GM12865 (cell line): ENCODE results near the gene HAUS7.

Source experiments
- DNase-seq: peaks from one replicate; pipeline ENCODE4 v3.0.0; 2010; ENCODE audit warnings: low read depth
- H3K4me3 ChIP-seq: 2 replicates; pipeline ENCODE4 v1.5.1; 2011; ENCODE audit warnings: mild to moderate bottlenecking, low read depth, low read length, control low read depth
- TF ChIP-seq, protein P1 (sequence below): IDR thresholded peaks from 2 replicates; pipeline ENCODE4 v1.5.1; 2011; ENCODE audit warnings: low read length, control low read depth, low read depth, inconsistent platforms; ENCODE audit not compliant: insufficient read depth; ENCODE audit errors: missing control alignments

Gene HAUS7

DNA sequence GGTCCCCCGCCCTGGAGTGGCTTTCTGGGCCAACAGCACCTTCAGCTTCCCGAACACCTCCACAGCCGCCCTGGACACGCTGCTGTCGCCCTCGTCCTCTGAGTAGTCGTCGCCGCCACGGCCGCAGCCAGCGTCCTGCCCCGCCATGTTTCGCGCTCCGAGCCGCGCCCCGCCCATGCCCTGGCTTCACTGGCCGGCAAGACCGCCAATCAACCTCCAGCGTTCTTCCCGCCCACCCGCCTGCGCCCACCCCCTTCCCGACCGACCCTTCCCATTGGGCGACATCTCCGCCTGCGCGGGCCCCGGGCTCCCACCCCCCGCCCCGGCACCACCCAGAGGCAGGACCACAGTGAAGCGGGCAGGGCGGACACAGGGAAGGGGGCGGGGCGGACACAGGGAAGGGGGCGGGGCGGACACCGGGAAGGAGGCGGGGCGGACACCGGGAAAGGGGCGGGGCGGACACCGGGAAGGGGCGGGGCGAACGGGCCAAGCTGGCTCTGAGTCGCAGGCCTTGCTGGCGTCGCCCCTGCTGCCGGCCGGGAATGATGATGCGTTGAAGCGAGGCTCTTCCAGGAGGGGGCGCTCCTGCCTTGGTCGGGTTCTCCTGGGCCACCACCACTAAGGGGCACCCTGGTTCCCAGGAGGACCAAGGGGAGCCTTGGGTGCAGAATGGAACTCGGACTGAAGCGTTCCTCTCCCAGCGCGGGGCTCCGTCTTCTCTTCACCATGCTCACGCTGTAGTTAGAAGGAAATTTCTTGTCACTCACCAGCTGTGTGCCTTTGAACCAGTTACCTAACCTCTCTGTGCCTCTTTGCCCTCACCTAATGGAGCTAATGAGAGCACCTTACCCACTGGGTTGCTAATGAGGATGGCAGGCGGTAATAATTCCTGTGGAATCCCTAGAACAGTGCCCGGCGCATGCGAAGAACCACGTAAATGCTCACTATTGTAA is at the start of gene HAUS7:
Gene HAUS7 (minus strand): TSS at position 166 of the 953 bp plus-strand sequence. CDS start 19 bp downstream, at position 147.
- peak within 1 kb of the TSS; percentile 94 for H3K4me3 ChIP-seq
- TF ChIP-seq, protein P1, sequence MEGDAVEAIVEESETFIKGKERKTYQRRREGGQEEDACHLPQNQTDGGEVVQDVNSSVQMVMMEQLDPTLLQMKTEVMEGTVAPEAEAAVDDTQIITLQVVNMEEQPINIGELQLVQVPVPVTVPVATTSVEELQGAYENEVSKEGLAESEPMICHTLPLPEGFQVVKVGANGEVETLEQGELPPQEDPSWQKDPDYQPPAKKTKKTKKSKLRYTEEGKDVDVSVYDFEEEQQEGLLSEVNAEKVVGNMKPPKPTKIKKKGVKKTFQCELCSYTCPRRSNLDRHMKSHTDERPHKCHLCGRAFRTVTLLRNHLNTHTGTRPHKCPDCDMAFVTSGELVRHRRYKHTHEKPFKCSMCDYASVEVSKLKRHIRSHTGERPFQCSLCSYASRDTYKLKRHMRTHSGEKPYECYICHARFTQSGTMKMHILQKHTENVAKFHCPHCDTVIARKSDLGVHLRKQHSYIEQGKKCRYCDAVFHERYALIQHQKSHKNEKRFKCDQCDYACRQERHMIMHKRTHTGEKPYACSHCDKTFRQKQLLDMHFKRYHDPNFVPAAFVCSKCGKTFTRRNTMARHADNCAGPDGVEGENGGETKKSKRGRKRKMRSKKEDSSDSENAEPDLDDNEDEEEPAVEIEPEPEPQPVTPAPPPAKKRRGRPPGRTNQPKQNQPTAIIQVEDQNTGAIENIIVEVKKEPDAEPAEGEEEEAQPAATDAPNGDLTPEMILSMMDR: peak; percentile 55
- DNase-seq: peak; percentile 94

DNA sequence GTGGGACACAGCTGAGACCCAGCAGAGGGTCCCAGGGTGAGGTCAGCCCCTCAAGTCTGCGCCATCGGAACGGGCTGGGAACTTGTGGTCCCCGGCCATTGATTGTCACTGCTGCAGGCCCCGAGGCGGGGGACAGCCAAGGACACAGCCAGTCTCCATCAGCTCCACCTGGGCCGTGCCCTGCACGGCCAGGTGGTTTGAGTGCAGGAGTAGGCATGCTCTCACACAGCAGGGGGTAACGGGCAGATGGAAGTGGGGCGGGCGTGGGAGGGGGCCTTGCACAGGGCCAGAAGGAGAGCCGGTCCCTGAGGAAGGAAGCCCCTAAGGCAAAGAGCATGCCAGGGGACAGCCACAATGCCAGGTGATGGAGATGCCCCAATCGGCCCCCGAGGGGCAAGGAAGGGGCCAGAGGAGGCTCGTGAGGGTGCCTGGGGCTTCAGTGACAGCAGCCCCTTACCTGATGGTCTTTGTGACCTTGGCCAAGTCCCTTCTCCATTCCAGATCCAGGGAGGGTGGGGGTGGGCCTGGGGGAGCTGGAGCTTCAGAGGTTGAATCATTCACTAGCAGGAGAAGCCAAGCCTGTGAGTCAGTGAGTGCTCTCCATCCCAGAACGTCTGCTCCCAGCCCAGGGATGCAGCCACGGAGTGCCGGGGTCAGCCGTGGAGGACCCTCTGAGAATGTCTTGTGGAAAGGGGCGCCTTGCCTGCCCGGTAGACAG is 49.4 kb upstream of the HAUS7 start:
- TF ChIP-seq, protein P1: no peak
- no peak for DNase-seq
- no peak overlapping the region for H3K4me3 ChIP-seq

DNA sequence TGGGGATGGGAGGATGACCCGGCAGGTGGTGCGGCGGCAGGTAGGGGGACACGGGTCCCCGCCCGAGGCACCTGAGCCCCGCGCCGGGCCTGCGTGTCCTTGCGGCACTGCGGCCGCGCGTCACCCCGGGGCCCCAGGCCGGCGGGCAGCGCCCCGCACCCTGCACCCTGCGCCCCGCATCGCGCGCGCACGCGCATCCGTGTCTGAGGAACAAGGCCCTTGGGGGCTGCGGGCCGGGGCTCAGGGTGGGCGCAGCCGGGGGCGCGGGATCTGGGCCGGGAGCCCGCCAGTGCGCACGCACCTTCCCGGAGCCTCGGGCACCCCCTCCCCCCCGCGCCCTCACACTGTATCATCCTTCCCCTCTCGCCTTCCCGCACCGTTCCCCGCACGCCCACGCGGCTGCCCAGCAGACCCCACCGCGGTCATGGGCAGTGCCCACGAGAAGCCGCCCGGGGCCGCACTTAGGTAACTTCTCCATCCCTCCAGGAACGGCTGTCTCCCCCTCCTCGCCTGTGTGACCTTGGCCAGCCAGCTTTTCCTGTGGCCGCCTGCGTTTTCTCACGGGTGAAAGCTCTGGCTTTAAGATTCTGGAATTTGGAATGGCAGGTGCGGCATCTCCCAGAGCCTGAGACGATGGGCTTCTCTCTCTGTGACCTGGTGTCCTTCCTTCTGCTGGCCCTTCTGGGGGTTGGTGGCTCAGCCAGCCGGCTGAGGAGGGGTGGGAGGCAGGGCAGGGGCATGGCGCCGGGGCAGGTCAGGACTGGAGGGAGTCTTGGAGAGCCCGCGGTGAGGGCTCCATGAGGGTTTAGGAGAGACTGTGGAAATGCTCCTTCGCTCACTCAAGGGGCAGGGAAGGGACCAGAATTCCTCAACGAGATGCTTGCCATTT is 47.8 kb upstream of the HAUS7 start:
- TF ChIP-seq, protein P1: no peak
- DNase-seq: no peak
- H3K4me3 ChIP-seq: no peak overlapping the region

DNA sequence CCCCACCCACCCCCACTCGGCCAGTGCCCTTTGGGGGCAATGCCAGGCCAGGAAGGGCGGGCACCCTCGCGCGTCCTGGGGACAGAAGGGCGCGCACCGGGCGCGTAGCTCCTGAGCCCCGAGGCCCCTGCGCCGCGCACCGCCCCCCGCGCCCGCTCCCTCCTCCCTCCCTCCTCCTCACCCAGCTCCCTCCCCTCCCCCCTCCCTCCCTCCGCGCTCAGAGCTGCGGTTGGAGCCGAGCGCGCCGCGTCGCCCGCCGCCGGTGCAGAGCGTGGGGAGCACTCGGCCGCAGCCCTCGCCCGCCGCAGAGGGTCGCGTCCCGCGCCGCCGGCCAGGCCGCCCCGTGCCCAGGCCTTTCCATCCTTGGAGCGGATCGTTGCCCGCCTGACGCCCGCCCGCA is 47.0 kb upstream of the HAUS7 start, which contains the start of gene ATP2B3:
Gene ATP2B3 (plus strand): TSS at position 220 of the 400 bp plus-strand sequence. CDS start 18,606 bp downstream, outside the sequence.
- TF ChIP-seq, protein P1: no peak
- no peak within 1 kb of the TSS for H3K4me3 ChIP-seq
- DNase-seq: no peak

DNA sequence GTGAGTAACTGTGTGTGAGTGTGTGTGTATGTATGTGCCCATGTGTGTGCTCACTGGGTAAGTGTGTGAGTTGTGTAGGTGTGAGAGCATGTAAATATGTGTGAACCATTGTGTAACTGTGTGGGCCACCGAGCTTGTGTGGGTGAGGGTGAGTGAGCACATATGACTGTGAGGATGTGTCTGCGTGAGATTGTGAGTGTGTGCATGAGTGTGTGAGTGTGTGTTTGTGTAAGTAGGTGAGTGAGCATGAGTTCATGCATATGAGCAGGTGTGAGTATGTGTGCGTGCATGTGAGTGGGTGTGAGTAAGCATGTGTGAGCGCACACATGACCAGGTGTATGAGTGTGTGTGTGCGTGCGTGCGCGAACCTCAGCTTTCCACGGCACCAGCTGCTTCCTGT is 45.7 kb upstream of the HAUS7 start:
- DNase-seq: no peak

More for the DNA sequence above, 45.7 kb upstream of the HAUS7 start:
- TF ChIP-seq, protein P1: no peak
- no peak overlapping the region for H3K4me3 ChIP-seq
